ENCODE data around the gene EVPL. TPM values are rescaled to one million over a fixed set of nuclear protein-coding genes. Genes with fewer than 3 reads are reported as not detected.
A peak's percentile ranks its signal among the peaks of the same experiment; 100 is the strongest.

The EVPL gene
- total and polyA plus RNA-seq, 2 of the 13 experiments (the other 11 are each of a cell fraction or from before 2014, with no cell fraction given) = 2.1 to 8.2 TPM

- peak; percentile 62; the same call in 1 of the 2 replicates for TF ChIP-seq ARID4A (CRISPR knock-in tag; IDR thresholded peaks at IDR 0.05; ENCODE audit: borderline replicate concordance)
- peak; percentile 77; the same call in 1 of the 2 replicates for TF ChIP-seq SRY (CRISPR knock-in tag; IDR thresholded peaks at IDR 0.05)
- peak; percentile 66 for TF ChIP-seq ZNF883 (CRISPR knock-in tag; IDR thresholded peaks at IDR 0.05; ENCODE audit: not compliant biosample characterization)
- 0 out of 2 replicates have a peak, but pooled peaks have one; percentile 28 for TF ChIP-seq ZNF547 (CRISPR knock-in tag; IDR thresholded peaks at IDR 0.05)
- no peak for TF ChIP-seq USF2 (IDR thresholded peaks at IDR 0.05; ENCODE audit: low read depth, low read length)
- TF ChIP-seq USF2 (CRISPR knock-in tag; IDR thresholded peaks at IDR 0.05; ENCODE audit: borderline replicate concordance) = 0 out of 2 replicates have a peak, but pooled peaks have one; percentile 13
- TF ChIP-seq BATF2 (CRISPR knock-in tag; IDR thresholded peaks at IDR 0.05) = no peak
- peak; percentile 24; the same call in 1 of the 2 replicates for TF ChIP-seq ISL2 (CRISPR knock-in tag; IDR thresholded peaks at IDR 0.05)
- no peak for TF ChIP-seq ZNF878 (CRISPR knock-in tag; IDR thresholded peaks at IDR 0.05)
- TF ChIP-seq CHD2 (IDR thresholded peaks at IDR 0.05; ENCODE audit: low read depth, low read length) = no peak
- peak; percentile 79; the same call in 1 of the 2 replicates for TF ChIP-seq SMAD1 (CRISPR knock-in tag; IDR thresholded peaks at IDR 0.05; ENCODE audit: borderline replicate concordance, low read depth)
- no peak for TF ChIP-seq SP140L (CRISPR knock-in tag; IDR thresholded peaks at IDR 0.05; ENCODE audit: borderline replicate concordance)
- peak; percentile 14; the same call in 1 of the 2 replicates for TF ChIP-seq NFKB2 (CRISPR knock-in tag; IDR thresholded peaks at IDR 0.05; ENCODE audit: borderline replicate concordance)
- 0 out of 2 replicates have a peak, but pooled peaks have one; percentile 19 for TF ChIP-seq DRAP1 (CRISPR knock-in tag; IDR thresholded peaks at IDR 0.05)
- TF ChIP-seq MAZ (IDR thresholded peaks at IDR 0.05; ENCODE audit: borderline replicate concordance, low read depth, low read length) = peak; percentile 53; the same call in 1 of the 2 replicates
- peak; percentile 79 for TF ChIP-seq MAZ (CRISPR knock-in tag; IDR thresholded peaks at IDR 0.05; ENCODE audit: low read depth)
- TF ChIP-seq LCORL (IDR thresholded peaks at IDR 0.05) = no peak
- TF ChIP-seq LCORL (CRISPR knock-in tag; IDR thresholded peaks at IDR 0.05) = peak; percentile 71
- 0 out of 2 replicates have a peak, but pooled peaks have one; percentile 19 for TF ChIP-seq BCL6 (CRISPR knock-in tag; IDR thresholded peaks at IDR 0.05)
Measured at GRCh38 chr17:76014100-76014924, 12.8 kb downstream of the EVPL start (continued).

All from HepG2 (cell line).